OCI-LY3 (cell line): ENCODE measurements around the gene ELOVL1.

Source experiments
- H2AFZ ChIP-seq: fragments of 200-600, 300-600 bp; shearing (Covaris generic); 2 replicates; pipeline ENCODE4 v1.6.0; 2014; ENCODE audit warnings: antibody characterized with exemption, low read depth, low read length
- H3K27ac ChIP-seq: fragments of 200-600, 300-600 bp; sonication (generic); 2 replicates; pipeline ENCODE4 v1.5.1; 2014; ENCODE audit warnings: mild to moderate bottlenecking, low read length, moderate library complexity, mixed read lengths
- H3K27me3 ChIP-seq: fragments of 200-600, 300-600 bp; sonication (generic); 2 replicates; pipeline ENCODE4 v1.6.1; 2014; ENCODE audit warnings: low read depth, low read length, mixed read lengths
- H3K36me3 ChIP-seq: fragments of 200-600, 300-600 bp; sonication (generic); replicated peaks from 2 replicates; pipeline ENCODE3; 2014; ENCODE audit warnings: low read depth, low read length, mixed read lengths
- H3K4me1 ChIP-seq: fragments of 300-600, 200-600 bp; sonication (generic); 2 replicates; pipeline ENCODE4 v1.6.1; 2014; ENCODE audit warnings: low read length, mixed read lengths
- H3K4me2 ChIP-seq: fragments of 200-600, 300-600 bp; sonication (generic); 2 replicates; pipeline ENCODE4 v1.6.1; 2014; ENCODE audit warnings: low read length, mixed read lengths
- H3K4me3 ChIP-seq: fragments of 300-600, 200-600 bp; sonication (generic); 2 replicates; pipeline ENCODE4 v1.5.1; 2014; ENCODE audit warnings: antibody characterized with exemption, mild to moderate bottlenecking, low read length, moderate library complexity
- H3K79me2 ChIP-seq: fragments of 300-600, 200-600 bp; shearing (Covaris generic); 2 replicates; pipeline ENCODE4 v1.6.1; 2014; ENCODE audit warnings: mild to moderate bottlenecking, low read length, mixed read lengths
- H3K9ac ChIP-seq: fragments of 300-600, 200-600 bp; shearing (Covaris generic); 2 replicates; pipeline ENCODE4 v1.6.0; 2014; ENCODE audit warnings: mild to moderate bottlenecking, low read length, moderate library complexity
- H3K9me3 ChIP-seq: fragments of 200-600, 300-600 bp; shearing (Covaris generic); 2 replicates; pipeline ENCODE4 v1.6.1; 2014; ENCODE audit warnings: low read length, mixed read lengths; ENCODE audit not compliant: insufficient read depth
- H4K20me1 ChIP-seq: fragments of 200-600, 300-600 bp; sonication (generic); 2 replicates; pipeline ENCODE4 v1.6.1; 2016; ENCODE audit warnings: low read length, mixed read lengths; ENCODE audit not compliant: insufficient read depth
- EZH2phosphoT487 ChIP-seq: fragments of 200-600 bp; shearing (Covaris generic); IDR thresholded peaks from 2 replicates; pipeline ENCODE4 v1.6.1; 2018; ENCODE audit warnings: antibody characterized with exemption, mixed run types, low read depth
- TF ChIP-seq, protein P1 (sequence below): fragments of 200-600, 300-600 bp; sonication (generic); IDR thresholded peaks from 2 replicates; pipeline ENCODE4 v1.5.1; 2014; ENCODE audit warnings: antibody characterized with exemption, low read length, low read depth

ELOVL1 gene

GRCh38 chr1:43365678-43366077, 2.1 kb downstream of the ELOVL1 start:
- H3K36me3 ChIP-seq = peaks cover 29% of the 10 kb centered on the region
- H4K20me1 ChIP-seq = no peaks in the 10 kb centered on the region
- H3K27ac ChIP-seq = no peak overlapping the region
- TF ChIP-seq, protein P1, sequence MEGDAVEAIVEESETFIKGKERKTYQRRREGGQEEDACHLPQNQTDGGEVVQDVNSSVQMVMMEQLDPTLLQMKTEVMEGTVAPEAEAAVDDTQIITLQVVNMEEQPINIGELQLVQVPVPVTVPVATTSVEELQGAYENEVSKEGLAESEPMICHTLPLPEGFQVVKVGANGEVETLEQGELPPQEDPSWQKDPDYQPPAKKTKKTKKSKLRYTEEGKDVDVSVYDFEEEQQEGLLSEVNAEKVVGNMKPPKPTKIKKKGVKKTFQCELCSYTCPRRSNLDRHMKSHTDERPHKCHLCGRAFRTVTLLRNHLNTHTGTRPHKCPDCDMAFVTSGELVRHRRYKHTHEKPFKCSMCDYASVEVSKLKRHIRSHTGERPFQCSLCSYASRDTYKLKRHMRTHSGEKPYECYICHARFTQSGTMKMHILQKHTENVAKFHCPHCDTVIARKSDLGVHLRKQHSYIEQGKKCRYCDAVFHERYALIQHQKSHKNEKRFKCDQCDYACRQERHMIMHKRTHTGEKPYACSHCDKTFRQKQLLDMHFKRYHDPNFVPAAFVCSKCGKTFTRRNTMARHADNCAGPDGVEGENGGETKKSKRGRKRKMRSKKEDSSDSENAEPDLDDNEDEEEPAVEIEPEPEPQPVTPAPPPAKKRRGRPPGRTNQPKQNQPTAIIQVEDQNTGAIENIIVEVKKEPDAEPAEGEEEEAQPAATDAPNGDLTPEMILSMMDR = no peak
- TF ChIP-seq EZH2phosphoT487 = no peak
- H3K9me3 ChIP-seq = no peaks in the 10 kb centered on the region
- peaks cover 11% of the 10 kb centered on the region for H3K4me1 ChIP-seq
- no peaks in the 10 kb centered on the region for H3K27me3 ChIP-seq
- H3K4me2 ChIP-seq = peak overlapping the region; percentile 91
- peaks cover 48% of the 10 kb centered on the region for H3K79me2 ChIP-seq
- H3K9ac ChIP-seq = peak overlapping the region; percentile 100; the same call in 1 of the 2 replicates
- peak overlapping the region; percentile 100 for H3K4me3 ChIP-seq
- H2AFZ ChIP-seq = no peak overlapping the region

- Histone ChIP-seq H3K27ac (no peak overlapping the region), H3K9ac (no peak overlapping the region), H2AFZ (no peak overlapping the region), H4K20me1 (no peaks in the 10 kb centered on the region), H3K27me3 (no peaks in the 10 kb centered on the region), H3K4me3 (no peak overlapping the region), H3K79me2 (peaks cover 64% of the 10 kb centered on the region), H3K4me1 (peaks cover 22% of the 10 kb centered on the region), H3K9me3 (no peaks in the 10 kb centered on the region), H3K4me2 (no peak overlapping the region), H3K36me3 (peaks cover 36% of the 10 kb centered on the region)
- TF ChIP-seq EZH2phosphoT487 = no peak
- TF ChIP-seq, protein P1 = no peak
These were observed 3.8 kb downstream of the ELOVL1 start for GRCh38 chr1:43363935-43364525.

DNA sequence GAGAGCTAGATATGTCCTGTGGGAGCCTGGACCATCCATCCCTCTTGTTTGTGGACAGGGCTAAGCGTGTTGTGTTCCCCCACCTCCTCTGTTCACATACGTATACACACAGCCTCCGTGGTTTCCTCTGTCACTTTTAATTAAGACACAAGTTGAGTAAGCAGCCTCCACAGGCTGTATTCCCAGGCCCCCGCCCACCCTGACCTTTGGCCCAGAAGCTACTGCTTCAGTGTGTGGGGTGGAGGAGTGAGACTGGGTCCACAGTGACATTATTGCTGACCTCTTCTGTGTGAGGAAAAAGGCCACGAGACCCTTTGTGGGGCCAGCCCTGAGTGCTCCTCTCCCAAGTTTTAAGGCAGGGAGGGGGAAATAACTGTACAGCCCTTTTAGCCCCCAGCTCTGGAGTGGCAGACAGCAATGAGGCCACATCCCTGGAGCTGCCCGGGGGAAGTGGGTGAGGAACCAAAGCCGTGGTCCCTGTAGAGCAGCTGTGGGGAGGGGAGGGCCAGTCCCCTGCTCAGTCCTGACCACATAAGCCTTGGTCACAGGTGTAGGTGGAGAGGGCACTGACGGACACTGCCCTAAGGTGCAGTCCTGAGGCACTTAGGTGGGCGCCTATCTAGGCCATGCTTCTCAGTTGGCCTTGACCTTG, 4.4 kb downstream of the ELOVL1 start:
- H3K4me1 ChIP-seq = peaks cover 17% of the 10 kb centered on the region
- no peaks in the 10 kb centered on the region for H3K9me3 ChIP-seq
- no peaks in the 10 kb centered on the region for H3K27me3 ChIP-seq
- H3K9ac ChIP-seq = no peak overlapping the region
- H4K20me1 ChIP-seq = no peaks in the 10 kb centered on the region
- no peak overlapping the region for H3K27ac ChIP-seq
- H3K4me2 ChIP-seq = no peak overlapping the region
- peaks cover 36% of the 10 kb centered on the region for H3K36me3 ChIP-seq
- no peak overlapping the region for H2AFZ ChIP-seq
- H3K79me2 ChIP-seq = peaks cover 60% of the 10 kb centered on the region
- TF ChIP-seq, protein P1 = no peak
- TF ChIP-seq EZH2phosphoT487 = no peak
- H3K4me3 ChIP-seq = no peak overlapping the region

GRCh38 chr1:43360616-43361015, 7.2 kb downstream of the ELOVL1 start:
- no peak overlapping the region for H3K27ac ChIP-seq
- TF ChIP-seq, protein P1 = no peak
- no peak for TF ChIP-seq EZH2phosphoT487
- peaks cover 36% of the 10 kb centered on the region for H3K36me3 ChIP-seq
- no peak overlapping the region for H3K4me3 ChIP-seq
- H2AFZ ChIP-seq = no peak overlapping the region
- H3K4me1 ChIP-seq = peaks cover 16% of the 10 kb centered on the region
- H3K4me2 ChIP-seq = peak overlapping the region; percentile 86
- H3K9ac ChIP-seq = no peak overlapping the region
- no peaks in the 10 kb centered on the region for H3K9me3 ChIP-seq
- no peaks in the 10 kb centered on the region for H3K27me3 ChIP-seq
- H3K79me2 ChIP-seq = peaks cover 39% of the 10 kb centered on the region
- no peaks in the 10 kb centered on the region for H4K20me1 ChIP-seq
